HG02840 (cell line): ENCODE data around the gene IST1.

Experiments used
- ATAC-seq: cut with Tn5 transposase; IDR thresholded peaks from one replicate; pipeline ENCODE4 v1.9.1; 2021; ENCODE audit warnings: mild to moderate bottlenecking, moderate library complexity, moderate number of reproducible peaks; ENCODE audit not compliant: unreplicated experiment, low FRiP score

The IST1 gene

DNA sequence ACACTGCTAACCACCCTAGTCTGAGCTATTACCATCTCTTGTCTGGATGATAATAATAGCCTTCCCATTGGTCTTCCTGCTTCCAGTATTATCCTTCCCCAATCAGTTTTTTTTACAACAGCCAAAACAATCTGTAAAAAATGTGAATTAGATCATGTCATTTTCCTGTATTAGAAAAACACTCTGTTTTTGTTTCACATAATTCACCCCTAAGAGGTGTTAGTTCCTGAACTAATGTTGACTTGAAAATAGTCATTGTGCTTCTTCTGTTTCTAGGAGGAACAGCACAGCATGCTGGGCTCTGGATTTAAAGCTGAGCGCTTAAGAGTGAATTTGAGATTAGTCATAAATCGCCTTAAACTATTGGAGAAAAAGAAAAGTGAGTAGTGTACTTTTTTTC, 20.0 kb downstream of the IST1 start:
- no peak for ATAC-seq

DNA sequence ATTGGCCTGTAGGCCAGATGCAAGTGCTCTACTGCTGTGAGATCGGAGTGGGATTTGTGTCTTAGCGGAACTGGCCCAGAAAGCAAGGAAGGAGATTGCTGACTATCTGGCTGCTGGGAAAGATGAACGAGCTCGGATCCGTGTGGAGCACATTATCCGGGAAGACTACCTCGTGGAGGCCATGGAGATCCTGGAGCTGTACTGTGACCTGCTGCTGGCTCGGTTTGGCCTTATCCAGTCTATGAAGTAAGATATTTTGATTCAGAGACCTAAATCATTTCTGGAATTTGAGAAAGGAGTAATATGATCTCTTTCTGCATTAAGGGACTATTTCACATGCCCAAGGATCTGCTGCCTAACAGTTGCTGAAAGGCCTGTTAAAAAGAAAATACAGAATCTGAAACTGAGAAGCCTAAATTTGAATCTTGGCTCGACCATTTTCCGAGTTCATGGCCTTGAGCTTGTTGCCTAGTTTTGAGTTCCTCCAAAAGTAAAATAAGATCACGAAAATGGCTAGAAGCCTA, 21.1 kb downstream of the IST1 start:
- no peak for ATAC-seq

DNA sequence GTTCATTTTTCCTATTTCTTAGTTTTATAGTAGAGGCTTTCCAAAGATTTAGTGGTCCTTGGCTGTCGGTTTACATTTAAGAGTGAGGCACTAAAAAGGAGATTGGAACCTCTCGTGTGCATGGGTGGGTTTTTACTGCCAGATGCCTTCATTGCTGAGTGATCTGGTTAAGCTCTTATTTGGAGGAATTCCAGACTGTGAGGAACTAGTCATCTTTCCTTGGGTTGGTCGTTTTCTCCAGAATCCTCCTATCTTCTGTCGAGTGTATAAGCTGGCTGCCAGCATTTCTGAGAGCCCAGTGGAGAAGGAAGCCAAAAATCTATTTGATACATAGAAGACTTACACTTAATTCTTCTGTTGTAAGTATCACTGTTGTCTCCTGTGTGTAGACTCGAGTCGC, 22.6 kb downstream of the IST1 start:
- no peak for ATAC-seq

DNA sequence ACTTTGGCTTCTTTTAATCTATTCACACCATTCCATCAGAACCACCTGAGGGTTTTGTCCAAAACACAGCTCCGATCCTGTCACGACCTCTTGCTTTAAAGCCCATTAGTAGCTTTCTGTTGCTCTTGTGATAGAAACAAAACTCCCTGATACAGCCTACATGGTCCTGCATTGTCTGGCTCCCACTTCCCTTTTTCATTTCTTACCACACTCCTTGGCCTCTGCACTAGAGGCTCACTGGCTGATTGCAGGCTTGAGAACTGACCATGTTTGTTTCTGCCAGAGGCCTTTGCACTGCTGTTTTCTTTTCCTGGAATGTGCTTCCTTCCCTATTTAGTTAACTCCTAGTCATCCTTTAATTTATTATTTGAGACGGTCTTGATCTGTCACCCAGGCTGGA, 23.7 kb downstream of the IST1 start:
- ATAC-seq, result no peak

DNA sequence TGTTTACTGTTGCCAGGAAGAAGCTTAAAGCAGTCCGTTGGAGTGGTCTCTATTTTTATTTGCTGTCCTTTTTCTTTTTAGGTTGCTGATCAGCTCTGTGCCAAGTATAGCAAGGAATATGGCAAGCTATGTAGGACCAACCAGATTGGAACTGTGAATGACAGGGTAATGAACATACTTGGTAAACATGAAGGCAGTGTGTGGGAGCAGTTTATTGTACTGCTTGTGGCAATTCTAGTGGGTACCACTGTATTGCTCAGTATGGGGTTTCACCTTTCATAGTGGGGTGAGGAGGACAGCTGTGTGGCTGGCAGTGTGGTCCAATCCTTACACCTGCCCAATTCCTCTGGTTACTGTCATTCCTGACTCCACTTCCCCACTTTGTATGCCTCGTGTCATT, 25.3 kb downstream of the IST1 start:
- no peak for ATAC-seq

DNA sequence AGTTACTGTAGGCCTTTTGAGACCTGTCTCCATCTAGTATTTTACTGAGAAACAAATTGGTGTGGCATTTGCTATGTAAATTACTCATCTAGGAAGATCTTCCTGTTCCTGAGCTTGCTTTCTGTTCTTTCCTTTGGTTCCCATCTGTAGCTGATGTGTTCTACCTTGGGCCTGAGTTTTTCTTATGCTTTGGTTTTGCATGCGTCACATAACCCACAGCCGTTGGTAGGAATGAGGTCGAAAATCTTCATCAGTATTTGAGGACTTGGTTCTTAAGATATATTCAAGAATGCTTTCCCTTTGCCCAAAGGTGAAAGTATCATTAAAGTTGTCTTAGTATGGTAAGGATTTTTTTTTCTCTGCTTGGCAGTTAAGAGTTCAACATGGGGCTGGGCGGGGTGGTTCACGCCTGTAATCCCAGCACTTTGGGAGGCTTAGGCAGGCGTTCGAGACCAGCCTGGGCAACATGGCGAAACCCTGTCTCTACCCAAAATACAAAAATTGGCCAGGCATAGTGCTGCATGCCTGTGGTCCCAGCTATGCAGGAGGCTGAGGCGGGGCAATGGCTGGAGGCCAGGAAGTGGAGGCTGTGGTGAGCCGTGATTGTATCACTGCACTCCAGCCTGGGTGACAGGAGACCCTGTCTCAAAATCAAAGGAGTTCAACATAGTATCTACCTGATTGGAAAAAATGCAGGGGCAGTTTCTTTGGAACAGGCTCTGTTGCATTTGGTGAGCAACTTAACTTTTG, 28.8 kb downstream of the IST1 start:
- ATAC-seq, result no peak

DNA sequence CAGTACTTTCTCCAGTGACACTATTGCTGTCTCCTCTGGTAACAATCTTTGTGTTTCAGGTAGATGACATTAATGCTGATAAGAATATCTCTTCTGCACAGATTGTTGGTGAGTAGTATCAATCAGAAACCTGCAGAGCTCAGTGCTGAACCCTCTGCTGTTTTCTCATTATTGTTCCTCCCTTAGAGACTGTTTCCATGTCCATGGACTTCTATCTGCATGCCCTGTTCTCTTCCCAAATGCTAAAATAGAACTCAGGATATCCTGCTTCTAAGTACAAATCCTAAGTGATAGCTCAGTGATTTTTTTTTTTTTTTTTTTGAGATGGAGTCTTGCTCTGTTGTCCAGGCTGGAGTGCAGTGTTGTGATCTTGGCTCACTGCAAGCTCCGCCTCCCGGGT, 29.4 kb downstream of the IST1 start:
- no peak for ATAC-seq

DNA sequence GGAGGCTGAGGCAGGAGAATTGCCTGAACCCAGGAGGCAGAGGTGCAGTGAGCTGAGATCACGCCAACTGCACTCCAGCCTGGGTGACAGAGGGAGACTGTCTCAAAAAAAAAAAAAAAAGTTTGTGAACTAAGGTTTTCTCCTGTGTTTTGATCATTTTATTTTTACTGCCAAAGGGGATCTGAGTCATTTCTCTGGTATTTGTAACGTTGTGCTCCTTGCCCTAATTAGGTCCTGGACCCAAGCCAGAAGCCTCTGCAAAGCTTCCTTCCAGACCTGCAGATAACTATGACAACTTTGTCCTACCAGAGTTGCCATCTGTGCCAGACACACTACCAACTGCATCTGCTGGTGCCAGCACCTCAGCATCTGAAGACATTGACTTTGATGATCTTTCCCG, 32.1 kb downstream of the IST1 start:
- ATAC-seq, result no peak

DNA sequence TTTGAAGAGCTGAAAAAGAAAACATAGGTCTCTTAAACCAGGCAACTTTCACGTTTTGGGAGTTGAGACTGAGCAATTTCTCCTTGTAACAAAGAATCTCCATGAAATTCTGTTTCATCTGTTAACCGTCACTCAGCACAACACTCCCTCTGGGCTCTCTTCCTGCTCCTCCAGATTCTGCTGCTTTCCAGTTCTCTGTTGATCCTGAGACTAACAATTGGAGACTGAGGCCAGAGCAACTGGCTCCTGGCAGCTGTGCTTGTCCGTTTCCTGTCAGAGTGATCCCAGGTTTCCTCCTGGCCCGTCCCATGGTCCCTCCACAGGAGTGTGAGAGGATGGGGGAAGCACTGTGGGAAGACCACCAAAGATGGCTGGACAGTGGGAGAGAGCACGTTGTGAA, 32.5 kb downstream of the IST1 start:
- ATAC-seq, result no peak

DNA sequence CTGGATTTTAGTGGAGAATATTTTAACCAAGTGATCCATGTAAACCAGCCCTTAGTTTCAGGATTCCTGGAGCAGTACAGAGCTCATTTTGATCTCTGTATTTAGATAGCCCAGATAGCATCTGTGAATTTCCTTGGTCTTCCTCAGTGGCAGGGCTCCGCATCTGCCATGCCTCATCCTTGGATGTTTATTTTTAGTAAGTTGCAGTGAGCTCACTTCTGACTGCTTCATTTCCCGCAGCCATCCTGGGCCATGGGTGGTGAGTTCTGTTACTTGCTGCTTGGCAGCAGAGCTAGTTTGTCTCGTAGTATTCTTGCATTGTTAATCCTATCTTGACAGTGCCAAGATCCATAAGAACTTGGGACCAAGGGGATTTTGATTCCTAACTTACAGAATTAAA, 33.7 kb downstream of the IST1 start:
- no peak for ATAC-seq

DNA sequence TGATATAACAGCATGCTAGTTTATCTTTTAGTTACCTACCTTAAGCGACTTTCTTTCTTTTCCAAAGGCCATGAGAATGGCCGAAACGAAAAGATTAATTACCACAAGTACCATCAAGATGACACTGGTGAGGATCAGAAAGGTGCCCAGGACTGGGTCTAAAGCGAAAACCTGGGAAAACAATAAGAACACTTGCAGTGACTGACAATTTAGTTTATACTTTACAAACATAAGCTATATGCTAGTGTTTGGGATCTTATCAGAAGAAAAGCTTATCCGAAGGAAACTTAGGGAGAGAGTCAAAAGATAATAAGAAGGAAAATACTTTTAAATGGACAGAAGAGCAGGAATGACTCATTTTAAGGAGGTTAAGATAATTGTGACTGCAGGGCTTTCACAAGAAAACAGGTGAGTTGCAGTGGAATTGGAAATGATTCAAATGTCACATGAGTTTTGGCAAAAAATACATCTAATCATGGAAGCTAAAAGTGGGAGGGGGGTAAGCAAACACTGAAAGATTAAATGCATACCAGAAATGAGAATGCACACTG, 34.8 kb downstream of the IST1 start:
- no peak for ATAC-seq

DNA sequence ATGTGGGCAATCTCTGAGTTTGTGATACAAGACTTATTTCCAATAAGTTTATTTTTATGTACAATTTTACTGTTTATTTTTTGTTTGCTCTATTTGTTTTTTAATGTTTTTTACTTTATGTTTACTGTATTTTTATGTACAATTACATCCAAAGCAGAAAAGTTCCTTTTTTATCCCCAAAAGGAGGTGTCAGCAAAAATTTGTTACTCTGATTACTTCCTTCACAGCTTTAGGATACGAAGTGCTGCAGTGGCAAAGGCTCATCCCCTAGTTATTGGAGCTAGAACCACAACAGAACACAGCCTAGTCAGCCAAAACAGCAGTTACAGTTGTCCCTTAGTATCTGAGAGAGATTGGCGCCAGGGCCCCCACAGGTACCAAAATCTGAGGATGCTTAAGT, 35.7 kb downstream of the IST1 start:
- no peak for ATAC-seq

DNA sequence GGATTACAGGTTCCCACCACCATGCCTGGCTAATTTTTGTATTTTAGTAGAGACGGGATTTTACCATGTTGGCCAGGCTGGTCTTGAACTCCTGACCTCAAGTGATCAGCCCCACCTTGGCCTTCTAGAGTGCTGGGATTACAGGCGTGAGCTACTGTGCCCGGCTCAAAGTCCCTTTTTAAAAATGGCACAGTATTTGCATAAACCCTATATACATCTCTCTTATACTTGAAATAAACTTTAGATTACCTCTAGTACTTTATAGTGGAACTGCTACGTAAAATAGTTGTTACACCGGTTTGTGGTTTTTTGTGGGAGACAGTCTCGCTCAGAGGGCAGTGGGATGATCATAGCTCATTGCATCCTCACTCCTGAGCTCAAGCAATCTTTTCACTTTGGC, 36.3 kb downstream of the IST1 start:
- ATAC-seq, result no peak

DNA sequence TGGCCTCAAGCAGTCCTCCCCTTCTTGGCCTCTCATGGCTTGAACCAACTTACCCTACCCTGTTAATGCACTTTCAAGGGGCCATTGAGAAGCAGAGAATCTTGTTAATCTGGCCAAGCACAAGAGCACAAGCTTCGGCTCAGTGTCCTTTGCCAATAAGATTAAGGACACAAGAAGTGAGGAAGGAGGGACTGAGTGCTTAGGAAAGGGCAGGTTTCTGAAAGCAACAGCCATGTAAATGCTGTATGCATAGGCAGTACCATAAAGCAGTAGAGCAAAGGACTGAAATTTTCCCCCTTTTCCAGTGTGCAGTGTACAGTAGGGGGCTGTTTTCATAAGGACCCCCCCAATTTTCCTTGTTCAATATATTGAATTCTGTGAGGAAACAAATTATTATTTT, 37.7 kb downstream of the IST1 start:
- ATAC-seq, result no peak

DNA sequence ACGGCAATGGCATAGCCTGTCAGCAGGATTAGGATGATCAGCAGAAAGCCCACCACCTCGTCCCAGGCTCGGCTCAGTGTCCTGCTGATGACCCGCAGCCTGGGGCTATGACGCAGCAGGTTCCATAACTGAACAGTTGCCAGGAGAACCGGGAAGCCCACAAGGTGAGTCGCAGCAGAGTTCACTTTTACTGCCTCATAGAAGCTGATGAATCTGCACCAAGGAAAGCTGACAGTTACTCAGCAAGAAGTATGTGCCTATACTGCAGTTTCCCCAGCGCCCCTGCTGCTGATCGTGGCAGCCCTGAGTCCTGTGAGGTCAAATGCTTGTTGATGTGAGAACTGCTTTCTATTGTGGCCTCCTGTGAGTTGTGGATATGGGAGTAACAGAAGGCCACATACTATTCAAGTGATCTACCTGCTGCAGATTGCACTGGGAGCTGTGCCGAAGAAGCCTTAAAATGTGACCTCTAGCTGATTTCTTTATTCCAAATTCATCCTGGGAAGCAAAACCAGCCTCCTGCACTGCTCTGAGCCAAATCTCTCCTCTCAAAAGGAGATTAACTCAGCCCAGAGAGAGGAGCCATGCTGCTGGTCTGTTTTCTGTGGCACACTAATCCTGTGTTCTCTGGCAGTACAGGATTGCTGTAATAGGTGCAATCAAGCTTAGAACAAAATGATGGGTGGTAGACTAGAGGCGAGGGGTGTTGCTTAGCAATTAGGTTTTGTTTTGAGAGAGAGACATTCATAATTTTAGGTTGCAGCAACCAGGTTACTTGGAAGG, 38.8 kb downstream of the IST1 start:
- no peak for ATAC-seq

DNA sequence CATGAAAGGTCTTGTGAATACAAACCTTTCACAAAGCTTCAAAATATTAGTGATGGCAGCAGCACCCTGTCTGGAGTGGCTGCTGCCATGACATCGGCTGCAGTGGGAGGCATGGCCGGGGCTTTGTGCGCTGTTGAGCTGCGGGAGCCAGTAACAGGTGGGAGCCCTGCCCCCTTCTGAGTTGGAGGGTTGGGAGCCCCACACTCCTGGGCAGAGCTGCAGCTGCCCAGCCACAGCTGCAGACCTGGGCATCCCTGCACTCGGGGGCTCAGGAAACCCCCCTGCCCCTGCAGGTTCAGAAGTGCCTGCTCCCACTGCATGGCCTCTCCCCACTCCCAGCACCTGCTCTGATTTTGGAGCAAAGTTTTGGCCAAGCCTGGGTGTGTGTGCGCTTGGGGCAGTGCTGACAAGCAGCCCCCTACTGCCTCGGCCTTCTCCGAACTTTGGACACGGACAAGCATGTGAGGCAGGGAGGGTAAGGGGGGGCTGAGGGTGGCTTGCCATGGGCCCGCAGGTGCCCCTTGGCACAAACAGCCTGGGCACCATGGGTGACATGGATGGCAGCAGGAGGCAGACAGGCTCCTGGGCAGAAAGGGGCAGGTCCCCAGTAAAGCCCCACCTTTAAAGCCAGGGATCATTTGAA, 42.7 kb downstream of the IST1 start:
- ATAC-seq, result no peak

DNA sequence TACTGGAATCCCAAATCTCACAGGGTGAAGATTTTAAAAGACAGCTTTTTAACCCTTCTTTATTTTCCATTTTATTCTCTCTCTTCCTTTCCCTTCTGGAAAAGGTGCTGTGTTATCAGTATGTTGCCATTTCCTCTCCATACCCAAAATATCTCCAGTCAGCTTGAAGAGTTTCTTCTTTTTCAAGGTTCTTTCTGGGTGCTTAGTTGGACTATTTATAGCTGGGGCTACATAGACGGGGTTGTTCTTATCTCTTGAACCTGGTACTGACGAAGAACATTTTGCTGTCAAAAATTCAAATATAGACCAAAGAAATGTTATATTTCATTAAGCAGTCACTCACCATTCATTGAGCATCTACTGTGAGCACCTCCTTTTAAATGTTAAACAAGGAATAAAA, 48.6 kb downstream of the IST1 start:
- ATAC-seq, result no peak

DNA sequence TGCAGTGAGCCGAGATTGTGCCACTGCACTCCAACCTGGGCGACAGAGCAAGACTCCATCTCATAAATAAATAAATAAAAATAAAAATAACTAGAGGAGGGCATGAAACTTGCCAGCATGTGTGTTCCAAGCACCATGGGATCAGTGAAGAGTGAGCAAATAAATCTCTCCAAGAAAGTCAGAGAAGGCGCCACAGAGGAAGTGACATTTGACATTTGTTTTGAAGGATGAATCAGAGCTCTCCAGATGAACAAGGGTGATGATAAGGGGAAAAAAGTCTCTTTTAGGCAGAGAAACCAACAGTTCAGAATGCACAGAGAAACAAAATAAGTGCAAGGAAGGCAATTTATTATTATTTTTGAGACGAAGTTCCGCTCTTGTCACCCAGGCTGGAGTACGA, 50.3 kb downstream of the IST1 start:
- no peak for ATAC-seq

DNA sequence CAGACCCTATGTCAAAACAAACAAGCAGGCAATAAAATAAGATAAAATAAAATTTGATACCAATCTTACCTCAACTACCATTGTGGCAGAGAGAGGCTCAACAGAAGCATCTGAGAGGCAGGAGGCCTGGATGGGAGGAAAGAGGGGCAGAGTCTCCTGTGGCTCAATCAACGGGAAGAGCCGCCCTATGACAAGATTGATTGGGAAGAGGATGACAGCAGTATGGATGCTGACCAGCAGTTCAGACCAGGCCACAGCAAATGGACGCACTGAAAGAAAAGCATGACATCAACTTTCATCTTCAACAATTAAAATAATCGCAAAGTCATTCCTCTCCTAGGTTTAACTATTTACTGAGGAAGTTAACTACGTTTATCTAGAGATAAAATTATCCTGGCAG, 57.5 kb downstream of the IST1 start:
- no peak for ATAC-seq

DNA sequence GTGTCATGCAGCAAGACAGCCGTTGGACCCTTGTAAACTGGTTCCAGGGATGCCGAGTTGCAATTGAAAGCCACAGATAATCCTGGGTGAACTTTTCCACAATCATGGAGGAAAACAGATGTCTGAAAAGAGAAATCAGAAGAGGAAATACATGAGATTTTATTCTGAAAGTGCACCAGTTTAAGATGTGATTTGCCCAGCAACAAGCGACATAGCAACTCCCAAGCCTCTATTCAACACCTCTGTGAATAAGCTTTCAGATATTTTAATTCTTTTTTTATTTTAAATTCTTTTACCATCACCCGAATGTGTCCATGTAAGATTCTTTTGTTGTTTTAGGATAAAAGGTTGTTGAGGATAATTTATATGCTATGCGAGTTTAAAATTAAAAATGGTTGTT, 58.8 kb downstream of the IST1 start:
- ATAC-seq, result no peak

DNA sequence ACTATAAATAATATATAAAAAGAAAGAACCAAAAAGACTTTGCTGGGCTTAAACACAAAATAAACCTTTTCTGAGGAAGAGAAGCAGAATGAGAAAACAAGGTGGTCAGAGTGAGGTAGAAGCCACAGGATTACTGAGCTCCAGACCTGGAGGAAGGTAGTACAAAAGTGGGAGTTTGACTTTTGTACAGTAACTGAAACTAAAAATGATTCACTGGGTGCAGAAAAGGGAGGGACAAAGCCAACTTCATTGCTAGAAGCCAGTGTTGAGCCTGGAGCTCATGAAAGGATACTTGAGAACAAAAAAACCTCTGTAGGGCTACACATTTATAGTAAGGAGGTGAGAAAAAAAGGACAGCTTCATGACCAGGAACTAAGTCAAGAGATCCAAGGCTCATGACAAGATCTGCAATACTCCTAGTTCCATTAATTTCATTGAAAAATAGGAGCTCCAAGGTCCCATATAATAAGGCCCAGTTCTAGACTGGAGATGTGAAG, 59.4 kb downstream of the IST1 start:
- no peak for ATAC-seq
